GM23338 (cell line): ENCODE measurements around the gene XRN1. TPM values are rescaled to one million over a fixed set of nuclear protein-coding genes. Genes with fewer than 3 reads are reported as not detected.

Experiments used
- ATAC-seq: fragments of 200-7000 bp; cut with Tn5 transposase; 3 replicates; pipeline ENCODE4 v1.9.1; 2020
- DNase-seq: peaks from one replicate; pipeline ENCODE4 v3.0.0-alpha.2; 2015; ENCODE audit warnings: low spot score
- H2AFZ ChIP-seq: fragments of 200-600 bp; sonication (generic); 2 replicates; pipeline ENCODE4 v1.8.0; 2016; ENCODE audit warnings: antibody characterized with exemption, mild to moderate bottlenecking, moderate library complexity
- H3F3A ChIP-seq: fragments of 200-600 bp; sonication (generic); replicated peaks from 2 replicates; pipeline ENCODE4 v1.8.0; 2017; ENCODE audit warnings: antibody characterized with exemption, mixed run types, low read depth
- H3K27ac ChIP-seq: fragments of 200-600 bp; sonication (generic); 2 replicates; pipeline ENCODE4 v1.6.1; 2016; ENCODE audit warnings: low read depth
- H3K27me3 ChIP-seq: fragments of 200-600 bp; sonication (generic); 2 replicates; pipeline ENCODE4 v1.8.0; 2016; ENCODE audit warnings: mild to moderate bottlenecking, mixed run types, moderate library complexity; ENCODE audit not compliant: insufficient read depth
- H3K36me3 ChIP-seq: fragments of 200-600 bp; sonication (generic); 2 replicates; pipeline ENCODE4 v1.8.0; 2016; ENCODE audit warnings: mild to moderate bottlenecking; ENCODE audit not compliant: insufficient read depth
- H3K4me1 ChIP-seq: fragments of 200-600 bp; sonication (generic); 2 replicates; pipeline ENCODE4 v1.8.0; 2016; ENCODE audit warnings: mild to moderate bottlenecking, moderate library complexity; ENCODE audit not compliant: insufficient read depth
- H3K4me2 ChIP-seq: fragments of 200-600 bp; sonication (generic); 2 replicates; pipeline ENCODE4 v1.7.1; 2017; ENCODE audit warnings: mixed run types
- H3K4me3 ChIP-seq: fragments of 200-600 bp; sonication (generic); 2 replicates; pipeline ENCODE4 v1.6.1; 2016; ENCODE audit warnings: mixed run types
- H3K79me2 ChIP-seq: fragments of 200-600 bp; sonication (generic); replicated peaks from 2 replicates; pipeline ENCODE4 v1.8.0; 2017; ENCODE audit warnings: mild to moderate bottlenecking; ENCODE audit not compliant: insufficient read depth
- H3K9me2 ChIP-seq: fragments of 200-600 bp; sonication (generic); 2 replicates; pipeline ENCODE4 v1.8.0; 2017; ENCODE audit not compliant: insufficient read depth
- H4K20me1 ChIP-seq: fragments of 200-600 bp; sonication (generic); replicated peaks from 2 replicates; pipeline ENCODE4 v1.8.0; 2017; ENCODE audit warnings: mild to moderate bottlenecking; ENCODE audit not compliant: insufficient read depth
- H3K27ac Mint-ChIP-seq: 2 replicates; pipeline ENCODE4 v1.8.0; 2020; ENCODE audit warnings: inconsistent platforms, mild to moderate bottlenecking, moderate library complexity, mixed read lengths
- H3K27me3 Mint-ChIP-seq: 3 replicates; pipeline ENCODE4 v1.8.0; 2022; ENCODE audit warnings: low read depth, mild to moderate bottlenecking, moderate library complexity, mixed read lengths, inconsistent platforms; ENCODE audit not compliant: insufficient read depth, poor library complexity
- H3K36me3 Mint-ChIP-seq: 3 replicates; pipeline ENCODE4 v1.8.0; 2021; ENCODE audit warnings: low read depth, mild to moderate bottlenecking, inconsistent platforms, moderate library complexity, mixed read lengths
- H3K4me1 Mint-ChIP-seq: 3 replicates; pipeline ENCODE4 v1.8.0; 2020; ENCODE audit warnings: mild to moderate bottlenecking, inconsistent platforms, mixed read lengths
- H3K4me3 Mint-ChIP-seq: 3 replicates; pipeline ENCODE4 v1.8.0; 2021; ENCODE audit warnings: moderate library complexity, mild to moderate bottlenecking, inconsistent platforms, mixed read lengths
- H3K9me3 Mint-ChIP-seq: 3 replicates; pipeline ENCODE4 v1.8.0; 2020; ENCODE audit warnings: moderate library complexity, mild to moderate bottlenecking, inconsistent platforms, mixed read lengths
- CREB1 ChIP-seq: fragments of 250-450 bp; sonication (Bioruptor Pico); IDR thresholded peaks from 2 replicates; pipeline ENCODE4 v1.5.0; 2020; ENCODE audit warnings: low read depth, mild to moderate bottlenecking, moderate library complexity
- EZH2 ChIP-seq: fragments of 200-600 bp; sonication (generic); IDR thresholded peaks from one replicate; pipeline ENCODE4 v1.8.0; 2017; ENCODE audit warnings: antibody characterized with exemption, mild to moderate bottlenecking, low read depth; ENCODE audit not compliant: unreplicated experiment
- EZH2phosphoT487 ChIP-seq: fragments of 200-600 bp; sonication (generic); IDR thresholded peaks from one replicate; pipeline ENCODE4 v1.8.1; 2018; ENCODE audit warnings: antibody characterized with exemption; ENCODE audit not compliant: unreplicated experiment
- JUNB ChIP-seq: IDR thresholded peaks from one replicate; pipeline ENCODE4 v1.6.1; 2016; ENCODE audit warnings: antibody characterized with exemption; ENCODE audit not compliant: unreplicated experiment
- NANOG ChIP-seq: IDR thresholded peaks from 2 replicates; pipeline ENCODE4 v1.6.1; 2016; ENCODE audit warnings: antibody characterized with exemption, borderline replicate concordance
- POLR2AphosphoS5 ChIP-seq: IDR thresholded peaks from 2 replicates; pipeline ENCODE4 v1.6.1; 2016; ENCODE audit warnings: antibody characterized with exemption, low read depth
- REST ChIP-seq: IDR thresholded peaks from one replicate; pipeline ENCODE4 v1.6.1; 2018; ENCODE audit warnings: antibody characterized with exemption; ENCODE audit not compliant: unreplicated experiment
- STAT1 ChIP-seq: IDR thresholded peaks from one replicate; pipeline ENCODE4 v1.6.1; 2016; ENCODE audit warnings: antibody characterized with exemption; ENCODE audit not compliant: unreplicated experiment
- ZNF114 ChIP-seq: fragments of 250-450 bp; sonication (Bioruptor Pico); IDR thresholded peaks from 2 replicates; pipeline ENCODE4 v1.5.0; 2020; ENCODE audit warnings: mild to moderate bottlenecking, moderate library complexity
- ZNF331 ChIP-seq: fragments of 250-450 bp; sonication (Bioruptor Pico); IDR thresholded peaks from 2 replicates; pipeline ENCODE4 v1.5.0; 2020; ENCODE audit warnings: low read depth, mild to moderate bottlenecking, moderate library complexity
- ZNF462 ChIP-seq: fragments of 250-450 bp; sonication (Bioruptor Pico); IDR thresholded peaks from 2 replicates; pipeline ENCODE4 v1.5.0; 2020; ENCODE audit warnings: mild to moderate bottlenecking, moderate library complexity
- polyA plus RNA-seq: library from polyadenylated mRNA; unstranded; fragments of >200 nt; fragmentation: Nextera tagmentation; extraction: Ambion mirVana; gene quantifications from 2 replicates; pipeline ENCODE4 v1.2.1, GENCODE V29; 2016
- total RNA-seq: library from RNA; depleted of rRNA; stranded (reverse); fragments of >200 nt; shearing (Covaris generic); gene quantifications from 2 replicates; pipeline ENCODE4 v1.2.3, GENCODE V29; 2014
- TF ChIP-seq, protein P1 (sequence below): IDR thresholded peaks from 2 replicates; pipeline ENCODE4 v1.6.1; 2016; ENCODE audit warnings: antibody characterized with exemption

XRN1 gene
- total and polyA plus RNA-seq, 2 experiments from 2014 or later: 10.9 to 16.6 TPM

GRCh38 chr3:142269767-142270166 lies 178.1 kb downstream of the XRN1 start (continued):
- TF ChIP-seq ZNF114 (CRISPR knock-in tag): no peak
- TF ChIP-seq EZH2: no peak
- TF ChIP-seq, protein P1, sequence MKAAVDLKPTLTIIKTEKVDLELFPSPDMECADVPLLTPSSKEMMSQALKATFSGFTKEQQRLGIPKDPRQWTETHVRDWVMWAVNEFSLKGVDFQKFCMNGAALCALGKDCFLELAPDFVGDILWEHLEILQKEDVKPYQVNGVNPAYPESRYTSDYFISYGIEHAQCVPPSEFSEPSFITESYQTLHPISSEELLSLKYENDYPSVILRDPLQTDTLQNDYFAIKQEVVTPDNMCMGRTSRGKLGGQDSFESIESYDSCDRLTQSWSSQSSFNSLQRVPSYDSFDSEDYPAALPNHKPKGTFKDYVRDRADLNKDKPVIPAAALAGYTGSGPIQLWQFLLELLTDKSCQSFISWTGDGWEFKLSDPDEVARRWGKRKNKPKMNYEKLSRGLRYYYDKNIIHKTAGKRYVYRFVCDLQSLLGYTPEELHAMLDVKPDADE: no peak
- no peak for TF ChIP-seq EZH2phosphoT487
- no peak for TF ChIP-seq JUNB

DNA sequence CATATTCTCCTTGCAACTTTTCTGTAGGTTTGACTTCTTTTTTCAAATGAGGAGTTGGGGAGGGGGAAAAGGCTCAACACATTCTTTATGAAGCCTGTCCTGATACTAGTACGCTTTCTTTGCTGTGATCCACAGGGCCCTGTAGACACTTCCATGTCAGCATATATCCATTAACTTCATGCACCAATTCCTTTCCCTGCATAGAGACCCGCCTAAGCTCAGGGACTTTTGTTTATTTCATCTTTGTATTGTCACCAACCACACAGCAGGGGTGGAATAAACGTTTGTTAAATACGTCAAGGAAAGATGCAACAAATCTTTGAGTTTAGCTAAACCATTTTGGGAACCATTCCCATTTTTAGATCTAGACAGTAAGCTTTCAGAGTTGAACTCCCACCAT lies 179.4 kb downstream of the XRN1 start:
- no peak overlapping the region for H3K4me3 Mint-ChIP-seq
- Histone ChIP-seq H3K36me3 (no peaks in the 10 kb centered on the region), H3K79me2 (no peaks in the 10 kb centered on the region)
- TF ChIP-seq, protein P1: no peak
- TF ChIP-seq CREB1 (no peak), ZNF331 (CRISPR knock-in tag) (no peak), POLR2AphosphoS5 (no peak), NANOG (no peak), REST (no peak), STAT1 (no peak), JUNB (no peak), EZH2 (no peak), ZNF462 (CRISPR knock-in tag) (no peak), ZNF114 (CRISPR knock-in tag) (no peak), EZH2phosphoT487 (no peak)

More for the DNA sequence above, 179.4 kb downstream of the XRN1 start:
- ATAC-seq (no peak), DNase-seq (no peak)
- Histone ChIP-seq H3K4me2 (no peak overlapping the region), H3K27ac (no peak overlapping the region), H3K4me3 (no peak overlapping the region), H3K4me1 (no peaks in the 10 kb centered on the region), H3F3A (no peaks in the 10 kb centered on the region), H3K27me3 (no peaks in the 10 kb centered on the region), H3K9me2 (no peaks in the 10 kb centered on the region), H4K20me1 (no peaks in the 10 kb centered on the region), H2AFZ (no peak overlapping the region)
- H3K4me1 Mint-ChIP-seq: no peaks in the 10 kb centered on the region
- no peaks in the 10 kb centered on the region; the same call in 2 of the 3 replicates for H3K9me3 Mint-ChIP-seq
- no peaks in the 10 kb centered on the region for H3K27me3 Mint-ChIP-seq
- H3K36me3 Mint-ChIP-seq: no peaks in the 10 kb centered on the region
- H3K27ac Mint-ChIP-seq: no peak overlapping the region
